ENCODE data around the gene ZNF511. TPM values are rescaled to one million over a fixed set of nuclear protein-coding genes. Genes with fewer than 3 reads are reported as not detected.

ZNF511 gene
- total and polyA plus RNA-seq, 4 donors = 18.2 to 39.6 (median 32.0) TPM

- Histone ChIP-seq H3K27me3 (ENCODE audit: control insufficient read depth in 1 of 2, insufficient read depth in 2 of 2, low read length in 1 of 2) (no peaks in the 10 kb centered on the region), H3K4me1 (ENCODE audit: control insufficient read depth in 1 of 2, insufficient read depth in 2 of 2, low read length in 2 of 2) (no peaks in the 10 kb centered on the region), H3K9me3 (ENCODE audit: control insufficient read depth, low read length) (no peaks in the 10 kb centered on the region), H3K27ac (ENCODE audit: low read depth in 1 of 2, low read length in 2 of 2) (no peak overlapping the region), H3K36me3 (ENCODE audit: control insufficient read depth in 1 of 2, insufficient read depth in 2 of 2, low read length in 1 of 2) (peaks cover 6 to 21% of the 10 kb centered on the region in 2 donors), H3K4me3 (ENCODE audit: low read length in 2 of 2) (no peak overlapping the region)
- no peak for ATAC-seq (ENCODE audit: low FRiP score)
- intact Hi-C loops (cut with DNase I) = no loop called here
- 92% methylated on average over 24 of the region's 24 CpGs for WGBS, 2 donors
- no peak for DNase-seq
Measured at GRCh38 chr10:133282846-133283390, 25.8 kb upstream of the ZNF511 start.

GRCh38 chr10:133283931-133284330 is 24.8 kb upstream of the ZNF511 start:
- Histone ChIP-seq H3K27ac (ENCODE audit: low read depth in 1 of 2, low read length in 2 of 2) (no peak overlapping the region), H3K27me3 (ENCODE audit: control insufficient read depth in 1 of 2, insufficient read depth in 2 of 2, low read length in 1 of 2) (no peaks in the 10 kb centered on the region), H3K4me1 (ENCODE audit: control insufficient read depth in 1 of 2, insufficient read depth in 2 of 2, low read length in 2 of 2) (no peaks in the 10 kb centered on the region), H3K9me3 (ENCODE audit: control insufficient read depth, low read length) (no peaks in the 10 kb centered on the region), H3K4me3 (ENCODE audit: low read length in 2 of 2) (no peak overlapping the region), H3K36me3 (ENCODE audit: control insufficient read depth in 1 of 2, insufficient read depth in 2 of 2, low read length in 1 of 2) (peaks cover 6 to 23% of the 10 kb centered on the region in 2 donors)
- DNase-seq (no peak), ATAC-seq (ENCODE audit: low FRiP score) (no peak)
- WGBS, 2 donors = 94 to 95% methylated on average over 24 of the region's 24 CpGs
- intact Hi-C loops (cut with DNase I) = no loop called here

- ATAC-seq (ENCODE audit: low FRiP score) (no peak), DNase-seq (no peak)
- intact Hi-C loops (cut with DNase I) = no loop called here
- no peaks in the 10 kb centered on the region for H3K27me3 ChIP-seq (ENCODE audit: control insufficient read depth in 1 of 2, insufficient read depth in 2 of 2, low read length in 1 of 2)
- no peak overlapping the region for H3K27ac ChIP-seq (ENCODE audit: low read depth in 1 of 2, low read length in 2 of 2)
- 95% methylated on average over 36 of the region's 36 CpGs for WGBS, 2 donors
- no peak overlapping the region for H3K4me3 ChIP-seq (ENCODE audit: low read length in 2 of 2)
- H3K4me1 ChIP-seq (ENCODE audit: control insufficient read depth in 1 of 2, insufficient read depth in 2 of 2, low read length in 2 of 2) = no peaks in the 10 kb centered on the region
- H3K36me3 ChIP-seq (ENCODE audit: control insufficient read depth in 1 of 2, insufficient read depth in 2 of 2, low read length in 1 of 2) = peaks cover 3 to 28% of the 10 kb centered on the region in 2 donors
- no peaks in the 10 kb centered on the region for H3K9me3 ChIP-seq (ENCODE audit: control insufficient read depth, low read length)
Measured at GRCh38 chr10:133285217-133285616, 23.5 kb upstream of the ZNF511 start.

GRCh38 chr10:133286366-133286765 is 22.3 kb upstream of the ZNF511 start:
- no peak for DNase-seq
- no peak overlapping the region for H3K4me3 ChIP-seq (ENCODE audit: low read length in 2 of 2)
- H3K4me1 ChIP-seq (ENCODE audit: control insufficient read depth in 1 of 2, insufficient read depth in 2 of 2, low read length in 2 of 2) = no peaks in the 10 kb centered on the region
- H3K27ac ChIP-seq (ENCODE audit: low read depth in 1 of 2, low read length in 2 of 2) = no peak overlapping the region
- H3K9me3 ChIP-seq (ENCODE audit: control insufficient read depth, low read length) = no peaks in the 10 kb centered on the region
- peaks cover 6 to 28% of the 10 kb centered on the region in 2 donors for H3K36me3 ChIP-seq (ENCODE audit: control insufficient read depth in 1 of 2, insufficient read depth in 2 of 2, low read length in 1 of 2)
- H3K27me3 ChIP-seq (ENCODE audit: control insufficient read depth in 1 of 2, insufficient read depth in 2 of 2, low read length in 1 of 2) = no peaks in the 10 kb centered on the region
- intact Hi-C loops (cut with DNase I) = no loop called here
- no peak for ATAC-seq (ENCODE audit: low FRiP score)
- WGBS, 2 donors = 92 to 93% methylated on average over 18 of the region's 18 CpGs

- H3K9me3 ChIP-seq (ENCODE audit: control insufficient read depth, low read length) = no peaks in the 10 kb centered on the region
- no peak for ATAC-seq (ENCODE audit: low FRiP score)
- no peak overlapping the region for H3K27ac ChIP-seq (ENCODE audit: low read depth in 1 of 2, low read length in 2 of 2)
- intact Hi-C loops (cut with DNase I) = no loop called here
- 95% methylated on average over 46 of the region's 46 CpGs for WGBS, 2 donors
- no peaks in the 10 kb centered on the region for H3K4me1 ChIP-seq (ENCODE audit: control insufficient read depth in 1 of 2, insufficient read depth in 2 of 2, low read length in 2 of 2)
- no peak for DNase-seq
- H3K27me3 ChIP-seq (ENCODE audit: control insufficient read depth in 1 of 2, insufficient read depth in 2 of 2, low read length in 1 of 2) = no peaks in the 10 kb centered on the region
- peaks cover 3 to 26% of the 10 kb centered on the region in 2 donors for H3K36me3 ChIP-seq (ENCODE audit: control insufficient read depth in 1 of 2, insufficient read depth in 2 of 2, low read length in 1 of 2)
- H3K4me3 ChIP-seq (ENCODE audit: low read length in 2 of 2) = no peak overlapping the region
Measured at GRCh38 chr10:133287832-133288500, 20.7 kb upstream of the ZNF511 start.

GRCh38 chr10:133289761-133290160 is 19.0 kb upstream of the ZNF511 start:
- Histone ChIP-seq H3K36me3 (ENCODE audit: control insufficient read depth in 1 of 2, insufficient read depth in 2 of 2, low read length in 1 of 2) (peaks cover 3 to 19% of the 10 kb centered on the region in 2 donors), H3K9me3 (ENCODE audit: control insufficient read depth, low read length) (no peaks in the 10 kb centered on the region)
- WGBS, 2 donors = 94 to 96% methylated on average over 24 of the region's 24 CpGs

GRCh38 chr10:133292919-133293809 is 15.6 kb upstream of the ZNF511 start:
- ATAC-seq (ENCODE audit: low FRiP score) = no peak
- 93% methylated on average over 38 of the region's 38 CpGs for whole genome bisulfite sequencing, 2 donors
- Histone ChIP-seq H3K27ac (ENCODE audit: low read depth in 1 of 2, low read length in 2 of 2) (no peak overlapping the region), H3K4me1 (ENCODE audit: control insufficient read depth in 1 of 2, insufficient read depth in 2 of 2, low read length in 2 of 2) (no peaks in the 10 kb centered on the region), H3K4me3 (ENCODE audit: low read length in 2 of 2) (no peak overlapping the region), H3K9me3 (ENCODE audit: control insufficient read depth, low read length) (no peaks in the 10 kb centered on the region), H3K27me3 (ENCODE audit: control insufficient read depth in 1 of 2, insufficient read depth in 2 of 2, low read length in 1 of 2) (no peaks in the 10 kb centered on the region), H3K36me3 (ENCODE audit: control insufficient read depth in 1 of 2, insufficient read depth in 2 of 2, low read length in 1 of 2) (peaks cover 3 to 20% of the 10 kb centered on the region in 2 donors)
- peak in 1 of 2 donors; percentile 59 for DNase-seq
- intact Hi-C loops (cut with DNase I) = no loop called here

More at GRCh38 chr10:133289761-133290160, 19.0 kb upstream of the ZNF511 start:
- intact Hi-C loops (cut with DNase I) = no loop called here
- DNase-seq (no peak), ATAC-seq (ENCODE audit: low FRiP score) (no peak)
- no peak overlapping the region for H3K27ac ChIP-seq (ENCODE audit: low read depth in 1 of 2, low read length in 2 of 2)
- no peak overlapping the region for H3K4me3 ChIP-seq (ENCODE audit: low read length in 2 of 2)
- H3K4me1 ChIP-seq (ENCODE audit: control insufficient read depth in 1 of 2, insufficient read depth in 2 of 2, low read length in 2 of 2) = no peaks in the 10 kb centered on the region
- no peaks in the 10 kb centered on the region for H3K27me3 ChIP-seq (ENCODE audit: control insufficient read depth in 1 of 2, insufficient read depth in 2 of 2, low read length in 1 of 2)

GRCh38 chr10:133293810-133294119 is 14.9 kb upstream of the ZNF511 start:
- intact Hi-C loops (cut with DNase I) = no loop called here
- DNase-seq (no peak), ATAC-seq (ENCODE audit: low FRiP score) (no peak)
- Histone ChIP-seq H3K4me3 (ENCODE audit: low read length in 2 of 2) (no peak overlapping the region), H3K36me3 (ENCODE audit: control insufficient read depth in 1 of 2, insufficient read depth in 2 of 2, low read length in 1 of 2) (peaks cover 3 to 23% of the 10 kb centered on the region in 2 donors), H3K4me1 (ENCODE audit: control insufficient read depth in 1 of 2, insufficient read depth in 2 of 2, low read length in 2 of 2) (no peaks in the 10 kb centered on the region), H3K9me3 (ENCODE audit: control insufficient read depth, low read length) (no peaks in the 10 kb centered on the region), H3K27ac (ENCODE audit: low read depth in 1 of 2, low read length in 2 of 2) (no peak overlapping the region), H3K27me3 (ENCODE audit: control insufficient read depth in 1 of 2, insufficient read depth in 2 of 2, low read length in 1 of 2) (no peaks in the 10 kb centered on the region)
- 94 to 97% methylated on average over 10 of the region's 10 CpGs for whole genome bisulfite sequencing, 2 donors
